ENCODE data around the gene DHX9. TPM values are rescaled to one million over a fixed set of nuclear protein-coding genes. Genes with fewer than 3 reads are reported as not detected.

The DHX9 gene
- total and polyA plus RNA-seq, 2 of the 13 experiments (the other 11 are each of a cell fraction or from before 2014, with no cell fraction given) = 84.8 to 211 TPM

- TF ChIP-seq ZBTB4 (CRISPR knock-in tag; IDR thresholded peaks at IDR 0.05; ENCODE audit: borderline replicate concordance) = no peak
- TF ChIP-seq HDAC6 (IDR thresholded peaks at IDR 0.05; ENCODE audit: low read depth, low read length) = no peak
- no peak for TF ChIP-seq HMGXB4 (CRISPR knock-in tag; IDR thresholded peaks at IDR 0.05; ENCODE audit: borderline replicate concordance in 1 of 2, low read depth in 1 of 2)
- TF ChIP-seq ZNF274 (CRISPR knock-in tag; IDR thresholded peaks at IDR 0.05) = no peak
- TF ChIP-seq SNAPC5 (CRISPR knock-in tag; IDR thresholded peaks at IDR 0.05; ENCODE audit: borderline replicate concordance) = no peak
- TF ChIP-seq SNRNP70 (IDR thresholded peaks at IDR 0.05; ENCODE audit: low read depth, low read length) = no peak
- TF ChIP-seq CHCHD3 (CRISPR knock-in tag; IDR thresholded peaks at IDR 0.05) = no peak
- TF ChIP-seq TP53 (CRISPR knock-in tag; conservative IDR thresholded peaks at IDR 0.05) = no peak
- no peak for TF ChIP-seq NONO (IDR thresholded peaks at IDR 0.05)
- no peak for TF ChIP-seq NONO (CRISPR knock-in tag; conservative IDR thresholded peaks at IDR 0.05)
- TF ChIP-seq NFKBIZ (CRISPR knock-in tag; IDR thresholded peaks at IDR 0.05) = no peak
- TF ChIP-seq ZNF747 (CRISPR knock-in tag; IDR thresholded peaks at IDR 0.05; ENCODE audit: borderline replicate concordance) = no peak
- no peak for TF ChIP-seq ESRRA (CRISPR knock-in tag; IDR thresholded peaks at IDR 0.05; ENCODE audit: low read depth)
- no peak for TF ChIP-seq ZBTB43 (CRISPR knock-in tag; conservative IDR thresholded peaks at IDR 0.05)
- TF ChIP-seq ZBTB8A (CRISPR knock-in tag; IDR thresholded peaks at IDR 0.05; ENCODE audit: borderline replicate concordance, low read depth) = no peak
- no peak for TF ChIP-seq ZNF7 (CRISPR knock-in tag; IDR thresholded peaks at IDR 0.05)
- no peak for TF ChIP-seq MAFK (conservative IDR thresholded peaks at IDR 0.05 in 1 of 2, IDR thresholded peaks at IDR 0.05 in 1 of 2; ENCODE audit: low read length in 2 of 2)
- TF ChIP-seq ZNF672 (CRISPR knock-in tag; IDR thresholded peaks at IDR 0.05) = no peak
- ChIA-PET CTCF (ENCODE audit: low intra/inter-chr PET ratio, low total read pairs) (no interaction called here), POLR2A (no interaction called here)
- BruUV-seq (replicated peaks) = no TSS peak
- intact Hi-C loops (cut with micrococcal nuclease; ENCODE audit: unreplicated experiment) = no loop called here
- FAIRE-seq (no peak), ATAC-seq (no peak), DNase-seq (ENCODE audit: low spot score) (no peak)
- no peaks in the 10 kb centered on the region for H3K9me3 ChIP-seq (ENCODE audit: low read length)
- no peak overlapping the region for H3K4me3 ChIP-seq (replicated peaks in 1 of 3; ENCODE audit: insufficient read depth in 1 of 3, low read depth in 2 of 3, low read length in 3 of 3)
- no peak overlapping the region for H3K4me2 ChIP-seq (ENCODE audit: low read depth, low read length)
- no peak overlapping the region for H3K27ac ChIP-seq (ENCODE audit: extremely low read length, insufficient read depth, low read length)
- H3K36me3 ChIP-seq (replicated peaks in 1 of 2; ENCODE audit: control insufficient read depth in 1 of 2, insufficient read depth in 2 of 2, low read length in 2 of 2) = no peaks in the 10 kb centered on the region
- H3K79me2 ChIP-seq (ENCODE audit: insufficient read depth, low read length) = peaks cover 13% of the 10 kb centered on the region
- H3K9ac ChIP-seq (ENCODE audit: insufficient read depth, low read depth, low read length) = no peak overlapping the region
- no peaks in the 10 kb centered on the region for H3K4me1 ChIP-seq (ENCODE audit: insufficient read depth, low read length)
- H3K27me3 ChIP-seq (ENCODE audit: control insufficient read depth in 1 of 2, insufficient read depth in 2 of 2, low read length in 2 of 2) = peaks cover 0 to 20% of the 10 kb centered on the region in 2 experiments; a peak in 2 of 5 replicates
- in situ Hi-C loops (cut with HindIII; ENCODE audit: extremely low pct_ligation_motif_present, low pct_unique_long_range_greater_than_20kb) = no loop called here
- peaks cover 13% of the 10 kb centered on the region for H4K20me1 ChIP-seq (ENCODE audit: insufficient read depth, low read length)
- H2AFZ ChIP-seq (ENCODE audit: low read length) = no peak overlapping the region
- WGBS (ENCODE audit: low lambda C conversion rate) = 47% methylated on average over 10 of the region's 10 CpGs
Observed at GRCh38 chr1:182835806-182836205, 3.3 kb upstream of the DHX9 start.
